ENCODE data around the gene ACACA. TPM values are rescaled to one million over a fixed set of nuclear protein-coding genes. Genes with fewer than 3 reads are reported as not detected.

Gene ACACA
- total and polyA plus RNA-seq, 2 donors (not counting 1 experiment from before 2014, with no cell fraction given), result 4.8 to 26.2 TPM

DNA sequence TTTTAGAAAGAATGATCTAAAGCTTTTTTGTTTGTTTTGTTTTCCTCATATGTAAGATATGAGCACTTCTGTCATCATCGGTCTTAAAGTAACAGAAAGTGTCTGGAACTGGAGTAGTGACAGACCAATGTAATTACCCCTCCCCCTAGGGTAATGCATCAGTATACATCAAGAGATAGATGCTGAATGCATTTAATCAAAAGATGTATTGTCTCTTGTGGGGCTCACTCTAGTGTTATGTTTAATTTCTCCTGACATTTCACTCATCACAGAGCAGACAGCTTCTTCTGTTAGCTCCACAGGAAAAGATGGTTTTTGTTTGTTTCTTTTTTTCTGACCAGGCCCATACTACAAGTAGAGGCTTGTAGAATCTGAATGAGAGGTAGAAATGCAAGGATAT lies 199.5 kb downstream of the ACACA start:
- no peaks in the 10 kb centered on the region for H3K4me1 Mint-ChIP-seq
- Histone ChIP-seq H3K9ac (ENCODE audit: low read length) (no peak overlapping the region), H3K4me3 (ENCODE audit: control extremely low read depth in 1 of 5, extremely low read depth in 1 of 5, insufficient read depth in 1 of 5, low read depth in 2 of 5, low read length in 4 of 5) (no peak overlapping the region), H3K27ac (ENCODE audit: low read length in 2 of 2) (no peak overlapping the region), H3K9me3 (ENCODE audit: control extremely low read depth in 1 of 3, control insufficient read depth in 2 of 3, insufficient read depth in 1 of 3, low read length in 2 of 3) (no peaks in the 10 kb centered on the region), H3K36me3 (replicated peaks in 1 of 2; ENCODE audit: control extremely low read depth in 1 of 2, control insufficient read depth in 1 of 2, extremely low read depth in 1 of 2, insufficient read depth in 2 of 2, low read length in 1 of 2) (peaks cover 0 to 18% of the 10 kb centered on the region in 2 experiments), H3K4me1 (ENCODE audit: control insufficient read depth in 2 of 2, insufficient read depth in 2 of 2, low read length in 2 of 2) (no peaks in the 10 kb centered on the region), H3K79me2 (ENCODE audit: control insufficient read depth, insufficient read depth, low read length) (no peaks in the 10 kb centered on the region), H4K20me1 (ENCODE audit: control insufficient read depth, insufficient read depth, low read length, poor library complexity, severe bottlenecking) (no peaks in the 10 kb centered on the region), H3K4me2 (replicated peaks; ENCODE audit: low read depth, low read length, poor library complexity, severe bottlenecking) (no peak overlapping the region), H3K27me3 (replicated peaks in 1 of 4; ENCODE audit: control extremely low read depth in 1 of 4, control insufficient read depth in 3 of 4, insufficient read depth in 4 of 4, low read length in 3 of 4) (no peaks in the 10 kb centered on the region), H2AFZ (ENCODE audit: insufficient read depth, low read depth, low read length, poor library complexity, severe bottlenecking) (no peak overlapping the region)
- no CpG with 5 or more reads among the region's 1 CpG for WGBS (ENCODE audit: insufficient coverage)
- H3K4me3 Mint-ChIP-seq, result no peak overlapping the region
- no peak for ATAC-seq (ENCODE audit: low read depth)
- DNase-seq, result no peak
- POLR2A ChIA-PET, result no interaction called here
- no peaks in the 10 kb centered on the region for H3K9me3 Mint-ChIP-seq (ENCODE audit: insufficient read depth)
- CTCF ChIA-PET, result interaction anchor here (0.6 kb wide), 1 partner anchor 135 kb away, joined by 3 read pairs; no protein-coding TSS in a partner anchor
- intact Hi-C loops (cut with micrococcal nuclease), result no loop called here
- H3K27me3 Mint-ChIP-seq, result no peaks in the 10 kb centered on the region
- TF ChIP-seq, protein P1, sequence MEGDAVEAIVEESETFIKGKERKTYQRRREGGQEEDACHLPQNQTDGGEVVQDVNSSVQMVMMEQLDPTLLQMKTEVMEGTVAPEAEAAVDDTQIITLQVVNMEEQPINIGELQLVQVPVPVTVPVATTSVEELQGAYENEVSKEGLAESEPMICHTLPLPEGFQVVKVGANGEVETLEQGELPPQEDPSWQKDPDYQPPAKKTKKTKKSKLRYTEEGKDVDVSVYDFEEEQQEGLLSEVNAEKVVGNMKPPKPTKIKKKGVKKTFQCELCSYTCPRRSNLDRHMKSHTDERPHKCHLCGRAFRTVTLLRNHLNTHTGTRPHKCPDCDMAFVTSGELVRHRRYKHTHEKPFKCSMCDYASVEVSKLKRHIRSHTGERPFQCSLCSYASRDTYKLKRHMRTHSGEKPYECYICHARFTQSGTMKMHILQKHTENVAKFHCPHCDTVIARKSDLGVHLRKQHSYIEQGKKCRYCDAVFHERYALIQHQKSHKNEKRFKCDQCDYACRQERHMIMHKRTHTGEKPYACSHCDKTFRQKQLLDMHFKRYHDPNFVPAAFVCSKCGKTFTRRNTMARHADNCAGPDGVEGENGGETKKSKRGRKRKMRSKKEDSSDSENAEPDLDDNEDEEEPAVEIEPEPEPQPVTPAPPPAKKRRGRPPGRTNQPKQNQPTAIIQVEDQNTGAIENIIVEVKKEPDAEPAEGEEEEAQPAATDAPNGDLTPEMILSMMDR (IDR thresholded peaks at IDR 0.05), result no peak
- no peak for TF ChIP-seq EZH2 (IDR thresholded peaks at IDR 0.05; ENCODE audit: borderline replicate concordance, insufficient read depth, low read depth, low read length, poor library complexity, severe bottlenecking)
- no peak overlapping the region for H3K27ac Mint-ChIP-seq

DNA sequence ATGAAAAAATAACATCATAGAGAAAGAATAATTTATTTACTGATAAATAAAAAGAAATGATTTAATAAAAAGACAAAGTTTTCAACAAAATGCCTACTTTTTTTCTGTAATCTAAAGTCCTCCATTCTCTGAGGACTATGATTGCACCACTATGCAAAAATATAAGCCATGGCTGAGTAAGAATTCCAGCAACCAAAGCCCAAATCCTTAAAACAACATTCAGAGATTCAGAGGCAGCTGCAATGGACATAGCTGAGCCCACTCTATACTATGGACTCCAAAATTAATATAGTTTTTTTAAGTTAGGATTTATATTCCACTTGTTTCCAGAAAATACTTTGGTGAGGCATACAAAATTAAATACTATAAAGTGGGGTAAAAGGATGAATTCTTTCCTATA lies 200.3 kb downstream of the ACACA start:
- H2AFZ ChIP-seq (ENCODE audit: insufficient read depth, low read depth, low read length, poor library complexity, severe bottlenecking), result no peak overlapping the region
- Mint-ChIP-seq H3K27me3 (no peaks in the 10 kb centered on the region), H3K4me1 (no peaks in the 10 kb centered on the region), H3K9me3 (ENCODE audit: insufficient read depth) (no peaks in the 10 kb centered on the region), H3K4me3 (no peak overlapping the region), H3K27ac (no peak overlapping the region)
- no peaks in the 10 kb centered on the region for H3K27me3 ChIP-seq (replicated peaks in 1 of 4; ENCODE audit: control extremely low read depth in 1 of 4, control insufficient read depth in 3 of 4, insufficient read depth in 4 of 4, low read length in 3 of 4)
- no peaks in the 10 kb centered on the region for H3K9me3 ChIP-seq (ENCODE audit: control extremely low read depth in 1 of 3, control insufficient read depth in 2 of 3, insufficient read depth in 1 of 3, low read length in 2 of 3)
- DNase-seq, result no peak
- no peaks in the 10 kb centered on the region for H3K79me2 ChIP-seq (ENCODE audit: control insufficient read depth, insufficient read depth, low read length)
- intact Hi-C loops (cut with micrococcal nuclease), result no loop called here
- no peak overlapping the region for H3K27ac ChIP-seq (ENCODE audit: low read length in 2 of 2)
- no peak overlapping the region for H3K4me3 ChIP-seq (ENCODE audit: control extremely low read depth in 1 of 5, extremely low read depth in 1 of 5, insufficient read depth in 1 of 5, low read depth in 2 of 5, low read length in 4 of 5)
- H3K4me1 ChIP-seq (ENCODE audit: control insufficient read depth in 2 of 2, insufficient read depth in 2 of 2, low read length in 2 of 2), result no peaks in the 10 kb centered on the region
- no peaks in the 10 kb centered on the region for H4K20me1 ChIP-seq (ENCODE audit: control insufficient read depth, insufficient read depth, low read length, poor library complexity, severe bottlenecking)
- TF ChIP-seq, protein P1 (IDR thresholded peaks at IDR 0.05), result no peak
- TF ChIP-seq EZH2 (IDR thresholded peaks at IDR 0.05; ENCODE audit: borderline replicate concordance, insufficient read depth, low read depth, low read length, poor library complexity, severe bottlenecking), result no peak
- no peak overlapping the region for H3K4me2 ChIP-seq (replicated peaks; ENCODE audit: low read depth, low read length, poor library complexity, severe bottlenecking)
- H3K36me3 ChIP-seq (replicated peaks in 1 of 2; ENCODE audit: control extremely low read depth in 1 of 2, control insufficient read depth in 1 of 2, extremely low read depth in 1 of 2, insufficient read depth in 2 of 2, low read length in 1 of 2), result peaks cover 0 to 20% of the 10 kb centered on the region in 2 experiments
- no peak overlapping the region for H3K9ac ChIP-seq (ENCODE audit: low read length)
- no peak for ATAC-seq (ENCODE audit: low read depth)
- ChIA-PET CTCF (no interaction called here), POLR2A (no interaction called here)

Data from B cell (primary cell).